ENCODE measurements around the gene HS2ST1.

- TF ChIP-seq, protein P1, sequence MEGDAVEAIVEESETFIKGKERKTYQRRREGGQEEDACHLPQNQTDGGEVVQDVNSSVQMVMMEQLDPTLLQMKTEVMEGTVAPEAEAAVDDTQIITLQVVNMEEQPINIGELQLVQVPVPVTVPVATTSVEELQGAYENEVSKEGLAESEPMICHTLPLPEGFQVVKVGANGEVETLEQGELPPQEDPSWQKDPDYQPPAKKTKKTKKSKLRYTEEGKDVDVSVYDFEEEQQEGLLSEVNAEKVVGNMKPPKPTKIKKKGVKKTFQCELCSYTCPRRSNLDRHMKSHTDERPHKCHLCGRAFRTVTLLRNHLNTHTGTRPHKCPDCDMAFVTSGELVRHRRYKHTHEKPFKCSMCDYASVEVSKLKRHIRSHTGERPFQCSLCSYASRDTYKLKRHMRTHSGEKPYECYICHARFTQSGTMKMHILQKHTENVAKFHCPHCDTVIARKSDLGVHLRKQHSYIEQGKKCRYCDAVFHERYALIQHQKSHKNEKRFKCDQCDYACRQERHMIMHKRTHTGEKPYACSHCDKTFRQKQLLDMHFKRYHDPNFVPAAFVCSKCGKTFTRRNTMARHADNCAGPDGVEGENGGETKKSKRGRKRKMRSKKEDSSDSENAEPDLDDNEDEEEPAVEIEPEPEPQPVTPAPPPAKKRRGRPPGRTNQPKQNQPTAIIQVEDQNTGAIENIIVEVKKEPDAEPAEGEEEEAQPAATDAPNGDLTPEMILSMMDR (IDR thresholded peaks at IDR 0.05) = no peak
- TF ChIP-seq POLR2AphosphoS5 (IDR thresholded peaks at IDR 0.05) = no peak
- no peak for TF ChIP-seq EP300 (IDR thresholded peaks at IDR 0.05)
- TF ChIP-seq POLR2A (IDR thresholded peaks at IDR 0.05) = no peak
Measured at GRCh38 chr1:86992861-86993260, 78.4 kb downstream of the HS2ST1 start.
